Thyroid gland (tissue), 4 donors: ENCODE measurements around the gene SYT9.

Experiments
- CTCF ChIP-seq, 6 experiments: fragments of 200-600 bp in 3 of 6; fragments of 450-650 bp in 3 of 6; sonication (generic) in 3 of 6; IDR thresholded peaks; one replicate each; pipeline ENCODE4 v1.5.1; 2016 to 2019; ENCODE audit warnings: antibody characterized with exemption in 6 of 6, mild to moderate bottlenecking in 2 of 6, inconsistent platforms in 1 of 6, moderate library complexity in 1 of 6
- POLR2A ChIP-seq, 2 donors: fragments of 450-650 bp; IDR thresholded peaks; one replicate each; pipeline ENCODE4 v1.6.1; 2017; ENCODE audit warnings: antibody characterized with exemption in 2 of 2, mild to moderate bottlenecking in 2 of 2, moderate library complexity in 1 of 2

DNA sequence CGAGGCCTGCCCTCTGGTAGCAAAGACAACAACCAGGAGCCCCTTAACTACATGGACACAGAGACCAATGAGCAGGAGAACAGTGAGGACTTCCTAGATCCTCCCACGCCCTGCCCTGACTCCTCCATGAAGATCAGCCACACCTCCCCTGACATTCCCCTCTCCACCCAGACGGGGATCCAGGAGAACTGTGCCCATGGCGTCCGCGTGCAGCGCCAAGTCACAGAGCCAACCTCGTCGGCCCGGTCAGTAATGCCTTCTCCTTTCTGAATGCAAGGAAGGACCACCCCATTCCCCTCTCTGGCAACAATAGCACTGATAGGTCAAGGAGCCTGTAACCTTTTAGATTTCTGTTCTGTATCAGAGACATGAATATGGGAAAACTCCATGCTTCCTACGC lies 51.4 kb downstream of the SYT9 start:
- TF ChIP-seq CTCF (IDR thresholded peaks at IDR 0.05) (no peak), POLR2A (IDR thresholded peaks at IDR 0.05) (no peak)
